IMR-90 (cell line): ENCODE data around the gene NDUFAF8. TPM values are rescaled to one million over a fixed set of nuclear protein-coding genes. Genes with fewer than 3 reads are reported as not detected.
A peak's percentile ranks its signal among the peaks of the same experiment; 100 is the strongest.

ENCODE experiments used
- ATAC-seq: fragments of 200-7000 bp; cut with Tn5 transposase; 2 replicates; pipeline ENCODE4 v1.9.1; 2020; ENCODE audit warnings: low read depth, mild to moderate bottlenecking, moderate library complexity
- BruUV-seq: library from RNA; stranded (reverse); fragments of 400-500 nt; replicated peaks from 2 replicates; lab custom pipeline; 2021; lab: Mats Ljungman, UMichigan
- CTCF ChIA-PET: fragments of 300-600 bp; formaldehyde crosslinking; extraction: SDS; loops from one replicate; lab custom pipeline; 2021; ENCODE audit warnings: antibody characterized with exemption; lab: Yijun Ruan, JAX
- POLR2A ChIA-PET: fragments of 300-600 bp; sonication (Branson Sonifier 250); formaldehyde crosslinking; loops from one replicate; lab custom pipeline; 2022; ENCODE audit warnings: antibody characterized with exemption; ENCODE audit not compliant: unreplicated experiment; lab: Charles Lee
- DNase-seq: peaks from one replicate; pipeline ENCODE4 v3.0.0; 2013
- H2AFZ ChIP-seq: replicated peaks from 2 replicates; pipeline ENCODE3; 2013; ENCODE audit warnings: low read length, mild to moderate bottlenecking; ENCODE audit not compliant: poor library complexity
- H2AK5ac ChIP-seq: 2 replicates; pipeline ENCODE4 v1.6.1; 2013; ENCODE audit warnings: low read depth, low read length, inconsistent platforms
- H2AK9ac ChIP-seq: replicated peaks from 2 replicates; pipeline ENCODE3; 2013; ENCODE audit warnings: mild to moderate bottlenecking, low read depth, low read length, moderate library complexity; ENCODE audit not compliant: poor library complexity
- H2BK120ac ChIP-seq: 2 replicates; pipeline ENCODE4 v1.6.1; 2013; ENCODE audit warnings: low read depth, low read length, inconsistent platforms
- H2BK15ac ChIP-seq: 3 replicates; pipeline ENCODE4 v1.6.1; 2013; ENCODE audit warnings: low read depth, low read length, inconsistent platforms
- H2BK20ac ChIP-seq: 2 replicates; pipeline ENCODE4 v1.6.1; 2013; ENCODE audit warnings: low read depth, mild to moderate bottlenecking, inconsistent platforms, low read length, moderate library complexity
- H2BK5ac ChIP-seq: 2 replicates; pipeline ENCODE4 v1.6.1; 2013; ENCODE audit warnings: mild to moderate bottlenecking, low read depth, low read length, inconsistent platforms; ENCODE audit not compliant: poor library complexity, severe bottlenecking
- H3K14ac ChIP-seq: replicated peaks from 2 replicates; pipeline ENCODE4 v1.6.1; 2013; ENCODE audit warnings: low read depth, low read length, inconsistent platforms
- H3K18ac ChIP-seq: 2 replicates; pipeline ENCODE4 v1.6.1; 2013; ENCODE audit warnings: low read depth, low read length, control low read depth
- H3K23ac ChIP-seq: 2 replicates; pipeline ENCODE4 v1.6.1; 2013; ENCODE audit warnings: low read depth, low read length, inconsistent platforms
- H3K27ac ChIP-seq: 2 replicates; pipeline ENCODE4 v1.5.1; 2013; ENCODE audit warnings: mild to moderate bottlenecking, control low read depth, low read length; ENCODE audit not compliant: insufficient read depth
- H3K27me3 ChIP-seq: 2 replicates; pipeline ENCODE4 v1.6.1; 2013; ENCODE audit warnings: low read length; ENCODE audit not compliant: control insufficient read depth, insufficient read depth
- H3K36me3 ChIP-seq: 2 replicates; pipeline ENCODE4 v1.6.1; 2013; ENCODE audit warnings: low read length, mixed read lengths; ENCODE audit not compliant: control insufficient read depth, insufficient read depth
- H3K4ac ChIP-seq: 2 replicates; pipeline ENCODE4 v1.6.1; 2013; ENCODE audit warnings: low read depth, low read length, inconsistent platforms
- H3K4me1 ChIP-seq: 2 replicates; pipeline ENCODE4 v1.6.1; 2013; ENCODE audit warnings: low read length, mixed read lengths; ENCODE audit not compliant: control insufficient read depth, insufficient read depth
- H3K4me2 ChIP-seq: 2 replicates; pipeline ENCODE4 v1.6.1; 2013; ENCODE audit warnings: low read depth, mild to moderate bottlenecking, control low read depth, low read length, moderate library complexity
- H3K4me3 ChIP-seq: 2 replicates; pipeline ENCODE4 v1.5.1; 2013; ENCODE audit warnings: low read depth, mild to moderate bottlenecking, control low read depth, low read length, moderate library complexity; ENCODE audit not compliant: insufficient read depth
- H3K56ac ChIP-seq: 2 replicates; pipeline ENCODE4 v1.6.1; 2013; ENCODE audit warnings: low read length, inconsistent platforms; ENCODE audit not compliant: insufficient read depth; ENCODE audit errors: extremely low read depth
- H3K79me1 ChIP-seq, 2 experiments: 2 replicates each; pipeline ENCODE4 v1.6.1; 2013; ENCODE audit warnings: low read length in 2 of 2, inconsistent platforms in 1 of 2, low read depth in 1 of 2
- H3K9ac ChIP-seq: 2 replicates; pipeline ENCODE4 v1.6.1; 2013; ENCODE audit warnings: low read depth, low read length, control low read depth
- H3K9me1 ChIP-seq: 2 replicates; pipeline ENCODE4 v1.6.1; 2013; ENCODE audit warnings: low read length, inconsistent platforms; ENCODE audit not compliant: insufficient read depth
- H3K9me3 ChIP-seq: 2 replicates; pipeline ENCODE4 v1.6.1; 2013; ENCODE audit warnings: low read length; ENCODE audit not compliant: control insufficient read depth, insufficient read depth
- H4K20me1 ChIP-seq: 2 replicates; pipeline ENCODE4 v1.6.1; 2013; ENCODE audit warnings: low read length, inconsistent platforms; ENCODE audit not compliant: insufficient read depth
- H4K5ac ChIP-seq: 2 replicates; pipeline ENCODE4 v1.6.1; 2013; ENCODE audit warnings: mild to moderate bottlenecking, low read depth, low read length, control low read depth
- H4K8ac ChIP-seq, 2 experiments: 2 replicates each; pipeline ENCODE4 v1.6.1; 2013; ENCODE audit warnings: low read depth in 2 of 2, low read length in 2 of 2, control low read depth in 1 of 2, inconsistent platforms in 1 of 2
- H4K91ac ChIP-seq: 2 replicates; pipeline ENCODE4 v1.6.1; 2013; ENCODE audit warnings: low read depth, low read length, inconsistent platforms; ENCODE audit not compliant: insufficient read depth
- BHLHE40 ChIP-seq: fragments of 150-350 bp; IDR thresholded peaks from 2 replicates; pipeline ENCODE4 v1.6.1; 2016; ENCODE audit warnings: mild to moderate bottlenecking, low read depth, low read length
- CEBPB ChIP-seq: IDR thresholded peaks from 2 replicates; pipeline ENCODE4 v1.6.1; 2012; ENCODE audit warnings: low read depth, low read length, improper control_type of control experiment
- CTCF ChIP-seq: conservative IDR thresholded peaks from 2 replicates; pipeline ENCODE4 v1.5.1; 2012; ENCODE audit warnings: mild to moderate bottlenecking, low read depth, low read length, improper control_type of control experiment
- ELK1 ChIP-seq: fragments of 150-350 bp; IDR thresholded peaks from 2 replicates; pipeline ENCODE4 v1.6.1; 2016; ENCODE audit warnings: low read depth, mild to moderate bottlenecking, low read length, moderate library complexity, borderline replicate concordance
- FOS ChIP-seq: fragments of 150-350 bp; IDR thresholded peaks from 2 replicates; pipeline ENCODE4 v1.6.1; 2016; ENCODE audit warnings: low read depth, low read length
- MAZ ChIP-seq: IDR thresholded peaks from 2 replicates; pipeline ENCODE4 v1.6.1; 2012; ENCODE audit warnings: low read depth, mild to moderate bottlenecking, low read length, improper control_type of control experiment, moderate library complexity, borderline replicate concordance
- MXI1 ChIP-seq: IDR thresholded peaks from 2 replicates; pipeline ENCODE4 v1.6.1; 2012; ENCODE audit warnings: low read depth, mild to moderate bottlenecking, low read length, moderate library complexity, borderline replicate concordance
- NFE2L2 ChIP-seq: fragments of 150-350 bp; IDR thresholded peaks from 2 replicates; pipeline ENCODE4 v1.6.1; 2016; ENCODE audit warnings: low read depth, mild to moderate bottlenecking, low read length
- POLR2A ChIP-seq: IDR thresholded peaks from 2 replicates; pipeline ENCODE4 v1.6.1; 2012; ENCODE audit warnings: mild to moderate bottlenecking, low read depth, low read length
- RAD21 ChIP-seq: IDR thresholded peaks from 2 replicates; pipeline ENCODE4 v1.6.1; 2012; ENCODE audit warnings: low read length, improper control_type of control experiment
- RCOR1 ChIP-seq: IDR thresholded peaks from 2 replicates; pipeline ENCODE4 v1.6.1; 2012; ENCODE audit warnings: mild to moderate bottlenecking, low read length, improper control_type of control experiment; ENCODE audit not compliant: insufficient replicate concordance
- RFX5 ChIP-seq: IDR thresholded peaks from 2 replicates; pipeline ENCODE4 v1.8.0; 2012; ENCODE audit warnings: low read depth, mild to moderate bottlenecking, low read length, moderate library complexity
- SMC3 ChIP-seq: fragments of 150-350 bp; IDR thresholded peaks from 2 replicates; pipeline ENCODE4 v1.6.1; 2016; ENCODE audit warnings: low read depth, mild to moderate bottlenecking, antibody characterized with exemption, low read length, moderate library complexity
- USF2 ChIP-seq: fragments of 150-350 bp; IDR thresholded peaks from 2 replicates; pipeline ENCODE4 v1.6.1; 2017; ENCODE audit warnings: mild to moderate bottlenecking, antibody characterized with exemption, low read length, low read depth
- WGBS, 2 experiments: methylation state at CpG; one replicate each; pipeline versions ENCODE4 v1.1.5 to v1.1.7; 2013; ENCODE audit warnings: missing lambda C conversion rate in 2 of 2; ENCODE audit not compliant: insufficient read length in 1 of 2; ENCODE audit errors: extremely low coverage in 2 of 2; 5-methylcytosine and 5-hydroxymethylcytosine counted together
- dilution Hi-C: fragments of 300-500 bp; cut with HindIII; formaldehyde crosslinking; loops from one replicate; pipeline ENCODE4 v1.14.3; 2018; ENCODE audit warnings: low sequenced_read_pairs; ENCODE audit not compliant: unreplicated experiment
- in situ Hi-C: fragments of 300-500 bp; cut with MboI; formaldehyde crosslinking; loops from 3 replicates; pipeline ENCODE4 v1.14.3; 2019; ENCODE audit warnings: low sequenced_read_pairs, inconsistent platforms, mixed read lengths
- intact Hi-C: fragments of 100-400 bp; cut with micrococcal nuclease; formaldehyde crosslinking; loops from 2 replicates; pipeline ENCODE4 v1.10.0; 2022
- polyA plus RNA-seq, 3 experiments: library from polyadenylated mRNA; depleted of rRNA; stranded (reverse); fragments of >200 nt; gene quantifications; 2 replicates each; pipeline ENCODE4 v1.2.3, GENCODE V29; 2012; ENCODE audit warnings: low replicate concordance in 1 of 3
- total RNA-seq: library from RNA; depleted of rRNA; stranded (reverse); fragments of >200 nt; gene quantifications from 2 replicates; pipeline ENCODE4 v1.2.3, GENCODE V29; 2012

The NDUFAF8 gene
- total and polyA plus RNA-seq, 2 of the 4 experiments (the other 2 are of a cell fraction) = 11.1 to 65.0 TPM

- Histone ChIP-seq H2AK9ac (peak overlapping the region; percentile 37), H2BK120ac (no peak overlapping the region), H3K9ac (no peak overlapping the region), H3K18ac (no peak overlapping the region), H3K27ac (no peak overlapping the region), H4K8ac (no peak overlapping the region), H3K4me1 (no peaks in the 10 kb centered on the region), H2BK15ac (no peak overlapping the region), H3K27me3 (no peaks in the 10 kb centered on the region), H3K4ac (no peak overlapping the region), H4K20me1 (peaks cover 5% of the 10 kb centered on the region; the same call in 1 of the 2 replicates), H3K79me1 (no peaks in the 10 kb centered on the region), H3K23ac (no peak overlapping the region), H3K9me3 (no peaks in the 10 kb centered on the region), H3K9me1 (0 out of 2 replicates have a peak, but pooled peaks cover 6% of the 10 kb centered on the region), H3K36me3 (peaks cover 5% of the 10 kb centered on the region; the same call in 1 of the 2 replicates), H2AK5ac (no peak overlapping the region), H2BK20ac (no peak overlapping the region), H4K91ac (no peak overlapping the region), H2AFZ (no peak overlapping the region), H3K4me2 (no peak overlapping the region), H2BK5ac (peak overlapping the region; percentile 66), H4K5ac (no peak overlapping the region), H3K4me3 (no peak overlapping the region), H3K56ac (no peak overlapping the region), H3K14ac (no peak overlapping the region)
- 80% methylated on average over 1 of the region's 21 CpGs; no CpG with 5 or more reads in 1 of the 2 experiments for WGBS, 2 experiments
- in situ Hi-C loops = no loop called here
- intact Hi-C loops = no loop called here
- ATAC-seq = no peak
- CTCF ChIA-PET = no interaction called here
- dilution Hi-C loops = no loop called here
- POLR2A ChIA-PET = no interaction called here
- no TSS peak for BruUV-seq
- DNase-seq = no peak
- TF ChIP-seq BHLHE40 (no peak), CEBPB (no peak), RFX5 (no peak), FOS (no peak), ELK1 (no peak), NFE2L2 (no peak), USF2 (no peak), MXI1 (no peak), CTCF (no peak), RAD21 (no peak), SMC3 (no peak), RCOR1 (no peak), POLR2A (no peak), MAZ (no peak)
These were observed 31.2 kb upstream of the NDUFAF8 start for GRCh38 chr17:81207610-81208581.
